ENCODE results near the gene LHFPL5. TPM values are rescaled to one million over a fixed set of nuclear protein-coding genes. Genes with fewer than 3 reads are reported as not detected.

LHFPL5 gene
- polyA plus RNA-seq, result under 1 TPM in 2 of 4 donors, not detected in 2; 0.04 to 0.12 TPM
- long read RNA-seq, donor 1, result 0 reads
- long read RNA-seq, donor 2, result 0 reads
- long read RNA-seq, donor 3, result 0 reads
- long read RNA-seq, donor 4, result 0 reads
- long read RNA-seq, donor 5, result 0 reads
- long read RNA-seq, donor 6, result 0 reads
- long read RNA-seq, donor 7, result 0 reads
- long read RNA-seq, donor 8, result 0 reads
- long read RNA-seq, donor 9, result 0 reads
- long read RNA-seq, donor 10, result 0 reads

DNA sequence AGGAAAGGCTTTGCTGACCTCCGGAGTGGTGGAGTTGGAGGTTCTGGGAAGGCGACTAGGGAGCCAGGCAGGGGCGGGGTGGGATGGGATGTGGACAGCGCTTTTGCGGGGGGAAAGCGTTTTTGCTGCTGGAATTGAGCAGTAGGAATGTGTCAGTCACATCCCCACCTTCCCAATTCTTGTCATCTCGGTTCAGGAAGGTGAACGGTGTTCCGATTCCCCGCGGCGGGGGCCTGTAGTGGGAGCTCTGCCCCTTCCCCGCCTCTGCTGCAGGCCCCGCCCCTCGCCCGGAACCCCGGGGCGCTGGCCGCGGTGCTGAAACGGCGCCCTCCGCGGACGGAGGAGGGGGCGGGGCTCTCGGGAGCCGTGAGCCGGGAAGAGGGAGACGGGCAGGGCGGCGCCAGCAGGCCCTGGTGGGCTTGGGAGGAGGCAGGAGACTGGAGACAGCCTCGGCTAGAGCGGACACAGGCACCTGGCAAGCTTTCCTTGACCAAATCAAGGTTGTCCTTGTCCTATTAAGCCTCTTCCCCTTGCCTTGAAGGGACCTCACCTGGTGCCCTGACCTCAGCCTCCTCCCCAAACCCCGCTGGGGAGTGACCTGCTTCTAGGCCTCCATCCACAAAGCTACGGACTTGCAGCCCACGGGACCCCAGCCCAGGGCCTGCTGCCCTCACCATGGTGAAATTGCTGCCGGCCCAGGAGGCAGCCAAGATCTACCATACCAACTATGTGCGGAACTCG, at the start of gene LHFPL5:
Gene LHFPL5 (plus strand): TSS at position 357 of the 741 bp plus-strand sequence. CDS start 319 bp downstream, at position 676.
- 12 to 13% (median 13%) methylated on average over 37 to 40 of the region's 40 CpGs for WGBS, 3 donors
- Histone ChIP-seq H3K4me1 (ENCODE audit: control insufficient read depth in 3 of 3, insufficient read depth in 2 of 3, low read depth in 1 of 3, low read length in 2 of 3) (no peaks in the 10 kb centered on the region), H3K27me3 (ENCODE audit: control insufficient read depth in 3 of 3, insufficient read depth in 3 of 3, low read length in 3 of 3) (peaks cover 0 to 7% (median 0%) of the 10 kb centered on the region in 3 donors), H3K9me3 (ENCODE audit: control insufficient read depth in 2 of 2, insufficient read depth in 1 of 2, low read depth in 1 of 2, low read length in 1 of 2) (no peaks in the 10 kb centered on the region), H3K4me3 (ENCODE audit: low read depth in 1 of 3, low read length in 3 of 3) (no peak within 1 kb of the TSS), H3K36me3 (ENCODE audit: control insufficient read depth in 3 of 3, insufficient read depth in 2 of 3, low read depth in 1 of 3, low read length in 3 of 3) (no peaks in the 10 kb centered on the region), H3K27ac (ENCODE audit: low read depth in 1 of 3, low read length in 2 of 3) (no peak within 1 kb of the TSS)
- DNase-seq (peak; percentile 37 to 80), FAIRE-seq (no peak)

DNA sequence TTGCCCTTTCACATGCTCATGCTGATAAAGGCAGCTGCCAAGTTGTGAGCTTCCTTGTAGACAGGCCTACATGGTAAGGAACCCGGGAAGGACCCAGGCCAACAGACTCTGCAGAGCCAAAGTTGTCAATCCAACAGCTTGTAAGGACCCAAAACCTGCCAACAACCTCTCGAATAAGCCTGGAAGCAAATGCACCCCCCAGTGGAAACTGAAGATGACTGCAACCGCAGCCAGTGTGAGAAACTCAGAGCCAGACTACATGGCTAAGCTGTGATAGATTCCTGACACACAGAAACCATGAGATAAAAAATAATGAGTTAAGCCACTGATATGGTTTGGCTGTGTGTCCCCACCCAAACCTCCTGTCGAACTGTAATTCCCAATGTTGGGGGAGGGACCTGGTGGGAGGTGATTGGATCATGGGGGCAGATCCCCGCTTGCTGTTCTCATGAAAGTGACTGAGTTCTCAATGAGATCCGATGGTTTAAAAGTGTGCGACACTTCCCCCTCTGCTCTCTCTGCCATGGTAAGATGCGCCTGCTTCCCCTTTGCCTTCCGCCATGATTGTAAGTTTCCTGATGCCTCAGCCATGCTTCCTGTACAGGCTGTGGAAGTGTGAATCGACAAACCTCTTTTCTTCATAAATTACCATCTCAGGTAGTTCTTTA, 47.6 kb upstream of the LHFPL5 start:
- H3K27me3 ChIP-seq (ENCODE audit: control insufficient read depth in 3 of 3, insufficient read depth in 3 of 3, low read length in 3 of 3), result peaks cover 0 to 10% (median 2%) of the 10 kb centered on the region in 3 donors
- FAIRE-seq (no peak), DNase-seq (peak; percentile 36 to 43)
- H3K36me3 ChIP-seq (ENCODE audit: control insufficient read depth in 3 of 3, insufficient read depth in 2 of 3, low read depth in 1 of 3, low read length in 3 of 3), result no peaks in the 10 kb centered on the region
- H3K4me3 ChIP-seq (ENCODE audit: low read depth in 1 of 3, low read length in 3 of 3), result no peak overlapping the region
- H3K27ac ChIP-seq (ENCODE audit: low read depth in 1 of 3, low read length in 2 of 3), result no peak overlapping the region
- 54 to 61% (median 59%) methylated on average over 10 of the region's 10 CpGs for WGBS, 3 donors
- H3K4me1 ChIP-seq (ENCODE audit: control insufficient read depth in 3 of 3, insufficient read depth in 2 of 3, low read depth in 1 of 3, low read length in 2 of 3), result no peaks in the 10 kb centered on the region
- no peaks in the 10 kb centered on the region for H3K9me3 ChIP-seq (ENCODE audit: control insufficient read depth in 2 of 2, insufficient read depth in 1 of 2, low read depth in 1 of 2, low read length in 1 of 2)

DNA sequence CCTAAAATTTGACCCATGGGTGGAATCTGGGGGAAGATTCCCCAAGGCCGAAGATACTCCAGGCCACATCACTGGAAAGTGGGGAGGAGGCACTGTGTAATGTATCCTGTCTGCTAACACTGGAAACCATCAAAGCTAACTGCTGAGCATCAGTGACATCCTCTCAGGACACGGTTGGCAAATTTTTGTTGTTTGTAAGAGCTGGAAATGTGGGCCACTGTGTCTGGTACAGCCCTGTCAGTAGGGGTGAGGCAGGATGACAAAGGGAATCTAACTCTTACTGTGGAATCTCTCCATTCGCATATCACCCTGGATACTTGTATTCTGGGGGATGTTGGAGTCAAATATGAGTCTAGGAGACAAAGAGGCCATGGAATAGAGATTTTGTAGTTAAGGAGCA, 45.7 kb upstream of the LHFPL5 start:
- WGBS, 3 donors, result 78 to 85% (median 84%) methylated on average over 3 of the region's 3 CpGs
- no peaks in the 10 kb centered on the region for H3K4me1 ChIP-seq (ENCODE audit: control insufficient read depth in 3 of 3, insufficient read depth in 2 of 3, low read depth in 1 of 3, low read length in 2 of 3)

DNA sequence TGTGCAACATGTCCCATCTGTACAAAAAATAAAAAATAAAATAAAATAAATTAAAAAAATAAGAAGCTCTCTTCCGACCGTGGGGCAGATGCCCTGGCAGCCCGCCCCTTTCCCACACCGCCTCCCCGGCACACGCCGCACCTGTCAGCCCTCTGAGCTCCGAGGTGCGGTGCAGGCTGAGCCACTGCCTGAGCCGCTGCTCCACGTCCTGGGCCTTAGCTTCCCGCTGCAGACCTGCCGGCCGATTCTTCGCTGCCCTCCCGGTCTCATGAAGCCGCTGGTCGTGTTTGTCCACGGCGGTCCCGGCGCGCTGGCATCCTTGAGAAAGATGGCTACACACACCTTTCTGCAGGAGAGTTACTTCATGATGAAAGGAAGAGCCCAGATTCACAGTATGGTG, 39.4 kb upstream of the LHFPL5 start:
- no peak for DNase-seq
- no peaks in the 10 kb centered on the region for H3K4me1 ChIP-seq (ENCODE audit: control insufficient read depth in 3 of 3, insufficient read depth in 2 of 3, low read depth in 1 of 3, low read length in 2 of 3)
- no peak overlapping the region for H3K27ac ChIP-seq (ENCODE audit: low read depth in 1 of 3, low read length in 2 of 3)
- no peak for FAIRE-seq
- H3K27me3 ChIP-seq (ENCODE audit: control insufficient read depth in 3 of 3, insufficient read depth in 3 of 3, low read length in 3 of 3), result peaks cover 0 to 32% (median 8%) of the 10 kb centered on the region in 3 donors
- H3K9me3 ChIP-seq (ENCODE audit: control insufficient read depth in 2 of 2, insufficient read depth in 1 of 2, low read depth in 1 of 2, low read length in 1 of 2), result no peaks in the 10 kb centered on the region
- H3K36me3 ChIP-seq (ENCODE audit: control insufficient read depth in 3 of 3, insufficient read depth in 2 of 3, low read depth in 1 of 3, low read length in 3 of 3), result no peaks in the 10 kb centered on the region
- H3K4me3 ChIP-seq (ENCODE audit: low read depth in 1 of 3, low read length in 3 of 3), result no peak overlapping the region
- WGBS, 3 donors, result 57 to 84% (median 75%) methylated on average over 23 of the region's 23 CpGs

More for the DNA sequence above, 45.7 kb upstream of the LHFPL5 start:
- Histone ChIP-seq H3K9me3 (ENCODE audit: control insufficient read depth in 2 of 2, insufficient read depth in 1 of 2, low read depth in 1 of 2, low read length in 1 of 2) (no peaks in the 10 kb centered on the region), H3K27me3 (ENCODE audit: control insufficient read depth in 3 of 3, insufficient read depth in 3 of 3, low read length in 3 of 3) (peaks cover 0 to 22% (median 5%) of the 10 kb centered on the region in 3 donors), H3K27ac (ENCODE audit: low read depth in 1 of 3, low read length in 2 of 3) (no peak overlapping the region), H3K36me3 (ENCODE audit: control insufficient read depth in 3 of 3, insufficient read depth in 2 of 3, low read depth in 1 of 3, low read length in 3 of 3) (no peaks in the 10 kb centered on the region), H3K4me3 (ENCODE audit: low read depth in 1 of 3, low read length in 3 of 3) (no peak overlapping the region)
- DNase-seq, result no peak
- no peak for FAIRE-seq

DNA sequence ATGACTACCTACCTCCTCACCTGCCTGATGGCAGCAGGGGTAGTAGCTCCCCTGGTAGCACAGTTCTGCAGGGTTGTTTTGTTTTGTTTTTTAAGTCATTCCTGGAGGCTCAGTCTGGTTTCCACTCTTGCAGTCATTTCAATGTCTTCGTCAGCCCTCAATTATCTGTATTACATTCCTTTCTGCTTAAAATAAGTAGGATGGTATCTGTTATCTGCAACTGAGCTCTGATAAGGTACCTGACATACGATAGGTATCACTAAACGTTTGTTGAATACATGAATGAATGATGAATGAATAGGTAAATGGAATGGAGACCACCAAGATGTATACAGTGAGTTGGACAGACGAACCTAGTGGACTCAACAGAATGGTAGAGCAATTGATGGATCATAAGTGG, 35.9 kb upstream of the LHFPL5 start:
- 54 to 73% (median 66%) methylated on average over 4 of the region's 4 CpGs for WGBS, 3 donors
- FAIRE-seq, result no peak
- Histone ChIP-seq H3K36me3 (ENCODE audit: control insufficient read depth in 3 of 3, insufficient read depth in 2 of 3, low read depth in 1 of 3, low read length in 3 of 3) (no peaks in the 10 kb centered on the region), H3K27ac (ENCODE audit: low read depth in 1 of 3, low read length in 2 of 3) (no peak overlapping the region), H3K4me1 (ENCODE audit: control insufficient read depth in 3 of 3, insufficient read depth in 2 of 3, low read depth in 1 of 3, low read length in 2 of 3) (no peaks in the 10 kb centered on the region), H3K4me3 (ENCODE audit: low read depth in 1 of 3, low read length in 3 of 3) (no peak overlapping the region), H3K9me3 (ENCODE audit: control insufficient read depth in 2 of 2, insufficient read depth in 1 of 2, low read depth in 1 of 2, low read length in 1 of 2) (no peaks in the 10 kb centered on the region), H3K27me3 (ENCODE audit: control insufficient read depth in 3 of 3, insufficient read depth in 3 of 3, low read length in 3 of 3) (peaks cover 0 to 25% (median 4%) of the 10 kb centered on the region in 3 donors)
- no peak for DNase-seq

DNA sequence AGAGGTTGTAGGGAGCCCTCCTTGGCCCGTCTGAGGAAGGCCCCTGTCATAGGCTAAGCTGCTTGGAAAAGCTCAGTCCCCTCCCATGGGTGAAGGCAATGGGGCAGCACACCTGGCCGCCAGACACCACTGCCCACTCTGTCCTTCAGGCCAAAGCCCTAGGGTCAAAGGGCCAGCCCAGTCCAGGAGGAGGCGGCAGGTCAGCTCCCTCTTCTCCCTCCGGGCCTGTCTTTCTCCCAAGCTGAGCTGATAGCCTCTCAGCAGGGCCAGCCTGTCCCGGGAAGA, 33.9 kb upstream of the LHFPL5 start:
- FAIRE-seq, result no peak

DNA sequence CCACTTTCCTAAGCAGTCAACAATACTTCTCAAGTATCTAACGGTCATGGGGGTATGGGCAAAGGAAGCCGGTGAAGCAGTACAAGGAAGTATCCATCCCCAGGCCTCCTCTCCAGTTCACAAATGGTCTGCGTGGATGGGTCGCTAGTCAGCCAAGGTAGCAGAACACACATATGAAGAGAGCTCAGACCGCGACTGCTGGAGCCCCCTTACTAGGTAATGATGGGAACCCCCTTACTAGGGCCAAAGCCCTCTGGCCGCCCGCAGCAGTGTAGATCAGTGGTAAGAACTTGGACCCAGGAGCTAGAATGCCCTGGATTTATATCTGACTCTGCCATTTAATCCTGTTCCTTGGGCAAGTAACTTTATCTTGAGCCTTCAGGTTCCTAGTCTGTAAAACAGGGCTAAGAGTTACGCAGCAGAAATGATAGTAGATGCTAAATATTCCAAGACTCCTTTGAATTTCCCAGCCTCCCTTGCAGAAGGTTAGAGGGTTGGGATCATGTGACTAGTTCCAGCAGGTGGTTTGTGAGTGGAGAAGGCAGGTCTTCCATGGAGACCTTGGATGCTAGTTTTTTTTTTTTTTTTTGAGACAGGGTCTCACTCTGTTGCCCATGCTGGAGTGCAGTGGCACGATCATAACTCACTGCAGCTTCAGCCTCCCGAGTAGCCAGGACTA, 30.9 kb upstream of the LHFPL5 start:
- no peaks in the 10 kb centered on the region for H3K4me1 ChIP-seq (ENCODE audit: control insufficient read depth in 3 of 3, insufficient read depth in 2 of 3, low read depth in 1 of 3, low read length in 2 of 3)
- peaks cover 0 to 21% (median 6%) of the 10 kb centered on the region in 3 donors for H3K27me3 ChIP-seq (ENCODE audit: control insufficient read depth in 3 of 3, insufficient read depth in 3 of 3, low read length in 3 of 3)
- H3K27ac ChIP-seq (ENCODE audit: low read depth in 1 of 3, low read length in 2 of 3), result no peak overlapping the region
- 79 to 90% (median 85%) methylated on average over 11 of the region's 11 CpGs for WGBS, 3 donors
- FAIRE-seq (no peak), DNase-seq (no peak)
- H3K4me3 ChIP-seq (ENCODE audit: low read depth in 1 of 3, low read length in 3 of 3), result no peak overlapping the region
- H3K36me3 ChIP-seq (ENCODE audit: control insufficient read depth in 3 of 3, insufficient read depth in 2 of 3, low read depth in 1 of 3, low read length in 3 of 3), result no peaks in the 10 kb centered on the region
- H3K9me3 ChIP-seq (ENCODE audit: control insufficient read depth in 2 of 2, insufficient read depth in 1 of 2, low read depth in 1 of 2, low read length in 1 of 2), result no peaks in the 10 kb centered on the region

More for the DNA sequence above, 33.9 kb upstream of the LHFPL5 start:
- Histone ChIP-seq H3K9me3 (ENCODE audit: control insufficient read depth in 2 of 2, insufficient read depth in 1 of 2, low read depth in 1 of 2, low read length in 1 of 2) (no peaks in the 10 kb centered on the region), H3K4me1 (ENCODE audit: control insufficient read depth in 3 of 3, insufficient read depth in 2 of 3, low read depth in 1 of 3, low read length in 2 of 3) (no peaks in the 10 kb centered on the region), H3K27me3 (ENCODE audit: control insufficient read depth in 3 of 3, insufficient read depth in 3 of 3, low read length in 3 of 3) (peaks cover 0 to 19% (median 5%) of the 10 kb centered on the region in 3 donors), H3K4me3 (ENCODE audit: low read depth in 1 of 3, low read length in 3 of 3) (no peak overlapping the region), H3K27ac (ENCODE audit: low read depth in 1 of 3, low read length in 2 of 3) (no peak overlapping the region), H3K36me3 (ENCODE audit: control insufficient read depth in 3 of 3, insufficient read depth in 2 of 3, low read depth in 1 of 3, low read length in 3 of 3) (no peaks in the 10 kb centered on the region)
- DNase-seq, result no peak
- WGBS, 3 donors, result 66 to 88% (median 77%) methylated on average over 5 of the region's 5 CpGs

DNA sequence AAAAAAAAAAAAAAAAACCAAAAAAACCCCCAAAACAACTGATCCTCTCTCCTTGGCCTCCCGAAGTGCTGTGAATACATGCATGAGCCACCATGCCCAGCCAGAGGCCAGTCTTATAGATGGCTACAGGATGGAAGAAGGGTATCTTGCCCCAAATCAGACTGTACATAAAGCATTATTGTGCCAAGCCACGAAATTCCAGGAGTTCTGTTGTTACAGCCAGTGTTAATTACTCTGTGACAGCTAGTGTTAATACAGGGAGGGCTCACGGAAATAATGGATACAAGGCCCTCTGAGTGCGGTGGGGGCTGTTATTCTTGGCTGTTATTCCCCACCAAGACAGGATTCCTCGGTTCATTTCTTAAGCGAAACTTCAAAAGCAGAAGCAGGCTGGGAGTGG, 30.1 kb upstream of the LHFPL5 start:
- FAIRE-seq (no peak), DNase-seq (no peak)
- 77 to 80% (median 79%) methylated on average over 6 of the region's 6 CpGs for WGBS, 3 donors
- no peaks in the 10 kb centered on the region for H3K36me3 ChIP-seq (ENCODE audit: control insufficient read depth in 3 of 3, insufficient read depth in 2 of 3, low read depth in 1 of 3, low read length in 3 of 3)
- H3K9me3 ChIP-seq (ENCODE audit: control insufficient read depth in 2 of 2, insufficient read depth in 1 of 2, low read depth in 1 of 2, low read length in 1 of 2), result no peaks in the 10 kb centered on the region
- H3K4me3 ChIP-seq (ENCODE audit: low read depth in 1 of 3, low read length in 3 of 3), result no peak overlapping the region
- H3K27me3 ChIP-seq (ENCODE audit: control insufficient read depth in 3 of 3, insufficient read depth in 3 of 3, low read length in 3 of 3), result peaks cover 0 to 21% (median 6%) of the 10 kb centered on the region in 3 donors
- H3K27ac ChIP-seq (ENCODE audit: low read depth in 1 of 3, low read length in 2 of 3), result no peak overlapping the region
- no peaks in the 10 kb centered on the region for H3K4me1 ChIP-seq (ENCODE audit: control insufficient read depth in 3 of 3, insufficient read depth in 2 of 3, low read depth in 1 of 3, low read length in 2 of 3)

Measured in small intestine (tissue), 16 donors.